ENCODE results near the gene HHAT.

Gene HHAT

GRCh38 chr1:210457568-210457967 lies 128.9 kb downstream of the HHAT start:
- no peak for TF ChIP-seq CTCF (IDR thresholded peaks at IDR 0.05; ENCODE audit: borderline replicate concordance, insufficient read depth, low read depth, low read length)

GRCh38 chr1:210464519-210465039 lies 135.9 kb downstream of the HHAT start:
- no peak for TF ChIP-seq CTCF (IDR thresholded peaks at IDR 0.05; ENCODE audit: borderline replicate concordance, insufficient read depth, low read depth, low read length)
- no peak overlapping the region for H3K4me3 ChIP-seq (ENCODE audit: low read depth, low read length)

More at GRCh38 chr1:210457568-210457967, 128.9 kb downstream of the HHAT start:
- H3K4me3 ChIP-seq (ENCODE audit: low read depth, low read length), result no peak overlapping the region

- H3K4me3 ChIP-seq (ENCODE audit: low read depth, low read length), result no peak overlapping the region
- no peak for TF ChIP-seq CTCF (IDR thresholded peaks at IDR 0.05; ENCODE audit: borderline replicate concordance, insufficient read depth, low read depth, low read length)
Measured at GRCh38 chr1:210465150-210465549, 136.4 kb downstream of the HHAT start.

- no peak for TF ChIP-seq CTCF (IDR thresholded peaks at IDR 0.05; ENCODE audit: borderline replicate concordance, insufficient read depth, low read depth, low read length)
- H3K4me3 ChIP-seq (ENCODE audit: low read depth, low read length), result no peak overlapping the region
Measured at GRCh38 chr1:210467440-210468043, 138.8 kb downstream of the HHAT start.

GRCh38 chr1:210469441-210469840 lies 140.7 kb downstream of the HHAT start:
- H3K4me3 ChIP-seq (ENCODE audit: low read depth, low read length), result no peak overlapping the region

GRCh38 chr1:210475321-210475720 lies 146.6 kb downstream of the HHAT start:
- TF ChIP-seq CTCF (IDR thresholded peaks at IDR 0.05; ENCODE audit: borderline replicate concordance, insufficient read depth, low read depth, low read length), result no peak
- H3K4me3 ChIP-seq (ENCODE audit: low read depth, low read length), result no peak overlapping the region

More at GRCh38 chr1:210469441-210469840, 140.7 kb downstream of the HHAT start:
- TF ChIP-seq CTCF (IDR thresholded peaks at IDR 0.05; ENCODE audit: borderline replicate concordance, insufficient read depth, low read depth, low read length), result no peak

- no peak for TF ChIP-seq CTCF (IDR thresholded peaks at IDR 0.05; ENCODE audit: borderline replicate concordance, insufficient read depth, low read depth, low read length)
- no peak overlapping the region for H3K4me3 ChIP-seq (ENCODE audit: low read depth, low read length)
Measured at GRCh38 chr1:210475806-210476205, 147.1 kb downstream of the HHAT start.

Data from GM12875 (cell line).